BJ (cell line): ENCODE measurements around the gene APOA5. TPM values are rescaled to one million over a fixed set of nuclear protein-coding genes. Genes with fewer than 3 reads are reported as not detected.

ENCODE experiments used
- CTCF ChIA-PET: fragments of 350-600 bp; formaldehyde crosslinking; extraction: SDS; loops from one replicate; lab custom pipeline; 2021; ENCODE audit warnings: antibody characterized with exemption, inconsistent platforms; lab: Yijun Ruan, JAX
- POLR2A ChIA-PET: fragments of 300-600 bp; sonication (Branson Sonifier 250); formaldehyde crosslinking; extraction: SDS; loops from one replicate; lab custom pipeline; 2021; ENCODE audit warnings: antibody characterized with exemption; lab: Charles Lee
- DNase-seq: peaks from one replicate; pipeline ENCODE4 v3.0.0-alpha.2; 2011; ENCODE audit warnings: low read depth
- H3K27me3 ChIP-seq: 2 replicates; pipeline ENCODE4 v1.6.0; 2011; ENCODE audit warnings: low read length; ENCODE audit not compliant: control insufficient read depth, insufficient read depth
- H3K36me3 ChIP-seq: 2 replicates; pipeline ENCODE4 v1.5.1; 2011; ENCODE audit warnings: low read length; ENCODE audit not compliant: control insufficient read depth, insufficient read depth
- H3K4me3 ChIP-seq: 2 replicates; pipeline ENCODE4 v1.5.1; 2011; ENCODE audit warnings: low read depth, mild to moderate bottlenecking, control low read depth, low read length
- CTCF ChIP-seq: IDR thresholded peaks from 2 replicates; pipeline ENCODE4 v1.5.1; 2011; ENCODE audit warnings: low read depth, mild to moderate bottlenecking, control low read depth, inconsistent platforms, low read length, moderate library complexity; ENCODE audit not compliant: insufficient read depth
- polyA plus RNA-seq: library from polyadenylated mRNA; depleted of rRNA; stranded (reverse); fragments of >200 nt; gene quantifications from 2 replicates; pipeline ENCODE4 v1.2.3, GENCODE V29; 2011

The APOA5 gene
- polyA plus RNA-seq, 1 experiment: not detected

- H3K27me3 ChIP-seq: no peaks in the 10 kb centered on the region
- H3K36me3 ChIP-seq: no peaks in the 10 kb centered on the region
- ChIA-PET POLR2A (no interaction called here), CTCF (interaction anchor here (0.7 to 1.4 kb wide), 5 partner anchors 22 to 293 kb away, joined by 3 to 6 read pairs (median 4); partner anchors contain the start of gene APOA5)
- no peak overlapping the region for H3K4me3 ChIP-seq
- DNase-seq: no peak
- TF ChIP-seq CTCF: no peak
Measured at GRCh38 chr11:116813170-116813569, 21.5 kb upstream of the APOA5 start.

- no peak for DNase-seq
- no peak overlapping the region for H3K4me3 ChIP-seq
- POLR2A ChIA-PET: no interaction called here
- CTCF ChIA-PET: no interaction called here
- TF ChIP-seq CTCF: no peak
- no peaks in the 10 kb centered on the region for H3K36me3 ChIP-seq
- no peaks in the 10 kb centered on the region for H3K27me3 ChIP-seq
Measured at GRCh38 chr11:116812109-116812508, 20.4 kb upstream of the APOA5 start.

- CTCF ChIA-PET: interaction anchor here (0.7 to 3.0 kb wide), 3 partner anchors 20 to 360 kb away, joined by 3 to 15 read pairs (median 3); partner anchors contain the start of gene APOA5
- Histone ChIP-seq H3K36me3 (no peaks in the 10 kb centered on the region), H3K4me3 (no peak overlapping the region), H3K27me3 (no peaks in the 10 kb centered on the region)
- no peak for DNase-seq
- TF ChIP-seq CTCF: no peak
- POLR2A ChIA-PET: no interaction called here
Measured at GRCh38 chr11:116811194-116811593, 19.5 kb upstream of the APOA5 start.

- ChIA-PET POLR2A (no interaction called here), CTCF (interaction anchor here (1.5 to 3.0 kb wide), 2 partner anchors 18 to 28 kb away, joined by 5 to 15 read pairs; partner anchors contain the start of gene APOA5)
- no peak for TF ChIP-seq CTCF
- Histone ChIP-seq H3K36me3 (no peaks in the 10 kb centered on the region), H3K27me3 (no peaks in the 10 kb centered on the region), H3K4me3 (no peak overlapping the region)
- DNase-seq: no peak
Measured at GRCh38 chr11:116808262-116809175, 16.8 kb upstream of the APOA5 start.

- ChIA-PET CTCF (interaction anchor here (0.9 kb wide), 1 partner anchor 16 kb away, joined by 3 read pairs; the partner anchor contains the start of gene APOA5), POLR2A (no interaction called here)
- Histone ChIP-seq H3K36me3 (no peaks in the 10 kb centered on the region), H3K4me3 (no peak overlapping the region), H3K27me3 (no peaks in the 10 kb centered on the region)
- DNase-seq: no peak
- no peak for TF ChIP-seq CTCF
Measured at GRCh38 chr11:116807601-116808261, 16.1 kb upstream of the APOA5 start.
